Neural cell (in vitro differentiated cells): ENCODE data around the gene MAMLD1. TPM values are rescaled to one million over a fixed set of nuclear protein-coding genes. Genes with fewer than 3 reads are reported as not detected.

Experiments used
- H2AFZ ChIP-seq: fragments of 200-600, 300-800 bp; sonication (generic), shearing (Covaris generic); 2 replicates; pipeline ENCODE4 v1.6.0; 2014; ENCODE audit warnings: low read depth, mild to moderate bottlenecking, antibody characterized with exemption, low read length, moderate library complexity
- H3F3A ChIP-seq: fragments of 200-600 bp; shearing (Covaris generic); 2 replicates; pipeline ENCODE4 v1.6.1; 2016; ENCODE audit warnings: mild to moderate bottlenecking, moderate library complexity, mixed read lengths, antibody characterized with exemption, low read length; ENCODE audit not compliant: insufficient read depth, poor library complexity, severe bottlenecking
- H3K27ac ChIP-seq: fragments of 200-600, 300-800 bp; sonication (generic), shearing (Covaris generic); 2 replicates; pipeline ENCODE4 v1.5.1; 2014; ENCODE audit warnings: mild to moderate bottlenecking, low read length, moderate library complexity
- H3K27me3 ChIP-seq: fragments of 300-800, 200-600 bp; sonication (generic), shearing (Covaris generic); 2 replicates; pipeline ENCODE4 v1.6.0; 2014; ENCODE audit warnings: mild to moderate bottlenecking, low read depth, low read length, moderate library complexity; ENCODE audit not compliant: insufficient read depth
- H3K36me3 ChIP-seq: fragments of 300-800, 200-600 bp; sonication (generic), shearing (Covaris generic); 2 replicates; pipeline ENCODE4 v1.5.1; 2014; ENCODE audit warnings: mild to moderate bottlenecking, antibody characterized with exemption, low read length, moderate library complexity; ENCODE audit not compliant: insufficient read depth
- H3K4me2 ChIP-seq: fragments of 300-800, 200-600 bp; sonication (generic), shearing (Covaris generic); 2 replicates; pipeline ENCODE4 v1.6.0; 2014; ENCODE audit warnings: mild to moderate bottlenecking, low read length
- H3K4me3 ChIP-seq: fragments of 300-800, 200-600 bp; sonication (generic), shearing (Covaris generic); 2 replicates; pipeline ENCODE4 v1.5.1; 2014; ENCODE audit warnings: mild to moderate bottlenecking, low read length, moderate library complexity
- H3K79me2 ChIP-seq: fragments of 200-600 bp; shearing (Covaris generic); replicated peaks from 2 replicates; pipeline ENCODE4 v1.6.0; 2014; ENCODE audit warnings: mild to moderate bottlenecking, low read length, moderate library complexity; ENCODE audit not compliant: insufficient read depth
- H3K9ac ChIP-seq: fragments of 300-800, 200-600 bp; sonication (generic), shearing (Covaris generic); 2 replicates; pipeline ENCODE4 v1.6.1; 2016; ENCODE audit warnings: mild to moderate bottlenecking, low read length, mixed read lengths
- H3K9me2 ChIP-seq: fragments of 200-600 bp; shearing (Covaris generic); 2 replicates; pipeline ENCODE4 v1.6.1; 2016; ENCODE audit warnings: mild to moderate bottlenecking, low read length, mixed read lengths; ENCODE audit not compliant: insufficient read depth
- H3K9me3 ChIP-seq: fragments of 200-600, 300-800 bp; sonication (generic), shearing (Covaris generic); 2 replicates; pipeline ENCODE4 v1.6.1; 2016; ENCODE audit warnings: mild to moderate bottlenecking, mixed run types, low read length, moderate library complexity, mixed read lengths
- H4K20me1 ChIP-seq: fragments of 200-600 bp; shearing (Covaris generic); 2 replicates; pipeline ENCODE4 v1.6.1; 2016; ENCODE audit warnings: mild to moderate bottlenecking, mixed run types; ENCODE audit not compliant: insufficient read depth
- CTCF ChIP-seq: fragments of 450-650 bp; IDR thresholded peaks from 2 replicates; pipeline ENCODE4 v1.5.1; 2014; ENCODE audit warnings: antibody characterized with exemption, mild to moderate bottlenecking, moderate library complexity; ENCODE audit not compliant: poor library complexity, severe bottlenecking
- EP300 ChIP-seq: fragments of 450-650 bp; conservative IDR thresholded peaks from 2 replicates; pipeline ENCODE4 v1.6.1; 2014; ENCODE audit warnings: antibody characterized with exemption, mild to moderate bottlenecking, moderate library complexity; ENCODE audit not compliant: poor library complexity, severe bottlenecking
- EZH2 ChIP-seq: fragments of 200-600, 300-800 bp; shearing (Covaris generic), sonication (generic); IDR thresholded peaks from 2 replicates; pipeline ENCODE4 v1.6.1; 2014; ENCODE audit warnings: antibody characterized with exemption, low read length, borderline replicate concordance, mild to moderate bottlenecking; ENCODE audit not compliant: insufficient read depth, poor library complexity, severe bottlenecking
- MXI1 ChIP-seq: fragments of 450-650 bp; conservative IDR thresholded peaks from 2 replicates; pipeline ENCODE4 v1.6.1; 2014; ENCODE audit warnings: antibody characterized with exemption, mild to moderate bottlenecking; ENCODE audit not compliant: poor library complexity, severe bottlenecking
- POLR2AphosphoS5 ChIP-seq: IDR thresholded peaks from 2 replicates; pipeline ENCODE4 v1.6.1; 2012
- RAD21 ChIP-seq: fragments of 450-650 bp; conservative IDR thresholded peaks from 2 replicates; pipeline ENCODE4 v1.6.1; 2014; ENCODE audit warnings: antibody characterized with exemption, mild to moderate bottlenecking, moderate library complexity
- SMC3 ChIP-seq: fragments of 450-650 bp; conservative IDR thresholded peaks from 2 replicates; pipeline ENCODE4 v1.6.1; 2014; ENCODE audit warnings: antibody characterized with exemption, mild to moderate bottlenecking, moderate library complexity; ENCODE audit not compliant: poor library complexity
- TAF1 ChIP-seq: IDR thresholded peaks from 2 replicates; pipeline ENCODE4 v1.6.1; 2012; ENCODE audit warnings: low read depth
- polyA plus RNA-seq: library from polyadenylated mRNA; depleted of rRNA; stranded (reverse); fragments of >200 nt; gene quantifications from 2 replicates; pipeline ENCODE4 v1.2.3, GENCODE V29; 2014
- TF ChIP-seq, protein P1 (sequence below): IDR thresholded peaks from 2 replicates; pipeline ENCODE4 v1.6.1; 2012; ENCODE audit warnings: borderline replicate concordance

Gene MAMLD1
- polyA plus RNA-seq, 1 donor from 2014 or later: 1.4 TPM

GRCh38 chrX:150512461-150512901, 149.4 kb downstream of the MAMLD1 start:
- H3K27ac ChIP-seq: no peak overlapping the region
- no peaks in the 10 kb centered on the region for H3K9me3 ChIP-seq
- H4K20me1 ChIP-seq: no peaks in the 10 kb centered on the region
- H3K4me3 ChIP-seq: no peak overlapping the region
- H2AFZ ChIP-seq: no peak overlapping the region
- H3K27me3 ChIP-seq: no peaks in the 10 kb centered on the region
- H3K9me2 ChIP-seq: no peaks in the 10 kb centered on the region
- H3F3A ChIP-seq: no peaks in the 10 kb centered on the region
- TF ChIP-seq MXI1 (no peak), EZH2 (no peak), POLR2AphosphoS5 (no peak), TAF1 (no peak), EP300 (no peak), SMC3 (no peak), CTCF (no peak), RAD21 (no peak)
- TF ChIP-seq, protein P1, sequence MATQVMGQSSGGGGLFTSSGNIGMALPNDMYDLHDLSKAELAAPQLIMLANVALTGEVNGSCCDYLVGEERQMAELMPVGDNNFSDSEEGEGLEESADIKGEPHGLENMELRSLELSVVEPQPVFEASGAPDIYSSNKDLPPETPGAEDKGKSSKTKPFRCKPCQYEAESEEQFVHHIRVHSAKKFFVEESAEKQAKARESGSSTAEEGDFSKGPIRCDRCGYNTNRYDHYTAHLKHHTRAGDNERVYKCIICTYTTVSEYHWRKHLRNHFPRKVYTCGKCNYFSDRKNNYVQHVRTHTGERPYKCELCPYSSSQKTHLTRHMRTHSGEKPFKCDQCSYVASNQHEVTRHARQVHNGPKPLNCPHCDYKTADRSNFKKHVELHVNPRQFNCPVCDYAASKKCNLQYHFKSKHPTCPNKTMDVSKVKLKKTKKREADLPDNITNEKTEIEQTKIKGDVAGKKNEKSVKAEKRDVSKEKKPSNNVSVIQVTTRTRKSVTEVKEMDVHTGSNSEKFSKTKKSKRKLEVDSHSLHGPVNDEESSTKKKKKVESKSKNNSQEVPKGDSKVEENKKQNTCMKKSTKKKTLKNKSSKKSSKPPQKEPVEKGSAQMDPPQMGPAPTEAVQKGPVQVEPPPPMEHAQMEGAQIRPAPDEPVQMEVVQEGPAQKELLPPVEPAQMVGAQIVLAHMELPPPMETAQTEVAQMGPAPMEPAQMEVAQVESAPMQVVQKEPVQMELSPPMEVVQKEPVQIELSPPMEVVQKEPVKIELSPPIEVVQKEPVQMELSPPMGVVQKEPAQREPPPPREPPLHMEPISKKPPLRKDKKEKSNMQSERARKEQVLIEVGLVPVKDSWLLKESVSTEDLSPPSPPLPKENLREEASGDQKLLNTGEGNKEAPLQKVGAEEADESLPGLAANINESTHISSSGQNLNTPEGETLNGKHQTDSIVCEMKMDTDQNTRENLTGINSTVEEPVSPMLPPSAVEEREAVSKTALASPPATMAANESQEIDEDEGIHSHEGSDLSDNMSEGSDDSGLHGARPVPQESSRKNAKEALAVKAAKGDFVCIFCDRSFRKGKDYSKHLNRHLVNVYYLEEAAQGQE: no peak
- H3K79me2 ChIP-seq: no peaks in the 10 kb centered on the region
- H3K36me3 ChIP-seq: no peaks in the 10 kb centered on the region
- H3K4me2 ChIP-seq: no peak overlapping the region
- no peak overlapping the region for H3K9ac ChIP-seq

- Histone ChIP-seq H3K9me2 (no peaks in the 10 kb centered on the region), H3K9ac (no peak overlapping the region), H3K79me2 (no peaks in the 10 kb centered on the region), H3K9me3 (no peaks in the 10 kb centered on the region), H3K4me3 (no peak overlapping the region), H3K4me2 (no peak overlapping the region), H3F3A (no peaks in the 10 kb centered on the region), H3K27ac (no peak overlapping the region), H4K20me1 (no peaks in the 10 kb centered on the region), H2AFZ (no peak overlapping the region), H3K27me3 (no peaks in the 10 kb centered on the region), H3K36me3 (no peaks in the 10 kb centered on the region)
- TF ChIP-seq, protein P1: no peak
- TF ChIP-seq EZH2 (no peak), POLR2AphosphoS5 (no peak), EP300 (no peak), MXI1 (no peak), RAD21 (no peak), CTCF (no peak), SMC3 (no peak), TAF1 (no peak)
Measured at GRCh38 chrX:150513544-150513943, 150.4 kb downstream of the MAMLD1 start.
